H1 (cell line): ENCODE measurements around the gene DYNC1I1. TPM values are rescaled to one million over a fixed set of nuclear protein-coding genes. Genes with fewer than 3 reads are reported as not detected.

Experiments used
- CTCF ChIA-PET: fragments of 300-600 bp; sonication (Branson Sonifier 250); formaldehyde crosslinking; loops from one replicate; lab custom pipeline; 2021; ENCODE audit not compliant: partially characterized antibody; lab: Charles Lee
- POLR2A ChIA-PET: fragments of 300-600 bp; sonication (Branson Sonifier 250); formaldehyde crosslinking; loops from one replicate; lab custom pipeline; 2021; ENCODE audit warnings: inconsistent platforms; ENCODE audit not compliant: partially characterized antibody; lab: Charles Lee
- DNase-seq, 2 experiments: peaks; one replicate each; pipeline versions ENCODE4 v3.0.0 to v3.0.0-alpha.2; 2010 to 2022; ENCODE audit warnings: low spot score in 2 of 2, low read depth in 1 of 2, mixed read lengths in 1 of 2
- FAIRE-seq: peaks from 2 replicates; lab custom pipeline; 2011; peaks lifted over from hg19 to GRCh38; lab: Jason Lieb, UNC
- H2AFZ ChIP-seq: 2 replicates; pipeline ENCODE4 v1.8.1; 2012; ENCODE audit warnings: low read length, inconsistent platforms
- H2AK5ac ChIP-seq: 2 replicates; pipeline ENCODE4 v1.6.1; 2013; ENCODE audit warnings: low read depth, low read length
- H2BK120ac ChIP-seq: replicated peaks from 2 replicates; pipeline ENCODE3; 2013; ENCODE audit warnings: low read depth, low read length, inconsistent platforms
- H2BK12ac ChIP-seq: 2 replicates; pipeline ENCODE4 v1.6.1; 2013; ENCODE audit warnings: low read depth, low read length
- H2BK15ac ChIP-seq: 2 replicates; pipeline ENCODE4 v1.6.1; 2013; ENCODE audit warnings: low read length
- H2BK20ac ChIP-seq: 2 replicates; pipeline ENCODE4 v1.6.1; 2013; ENCODE audit warnings: low read length
- H2BK5ac ChIP-seq: 2 replicates; pipeline ENCODE4 v1.6.1; 2013; ENCODE audit warnings: low read depth, low read length
- H3K14ac ChIP-seq: 2 replicates; pipeline ENCODE4 v1.6.1; 2013; ENCODE audit warnings: inconsistent platforms; ENCODE audit not compliant: insufficient read length
- H3K18ac ChIP-seq: 2 replicates; pipeline ENCODE4 v1.6.1; 2013; ENCODE audit warnings: low read length; ENCODE audit errors: extremely low read depth
- H3K23ac ChIP-seq: 2 replicates; pipeline ENCODE4 v1.6.1; 2013; ENCODE audit warnings: inconsistent platforms; ENCODE audit not compliant: insufficient read length
- H3K23me2 ChIP-seq: 2 replicates; pipeline ENCODE4 v1.6.1; 2013; ENCODE audit warnings: low read depth, low read length
- H3K27ac ChIP-seq: 2 replicates; pipeline ENCODE4 v1.6.1; 2011; ENCODE audit warnings: low read depth, low read length, inconsistent platforms
- H3K27me3 ChIP-seq, 4 experiments: replicated peaks in 1 of 4; 1 replicate in 1 of 4; 2 replicates in 3 of 4; pipeline versions ENCODE4 v1.6.1 to v1.8.1; 2011 to 2013; ENCODE audit warnings: low read length in 3 of 4, mild to moderate bottlenecking in 3 of 4, inconsistent platforms in 2 of 4, mixed read lengths in 2 of 4, moderate library complexity in 1 of 4; ENCODE audit not compliant: control insufficient read depth in 3 of 4, insufficient read depth in 3 of 4; ENCODE audit errors: extremely low read depth in 1 of 4
- H3K36me3 ChIP-seq, 4 experiments: 2 replicates each; pipeline versions ENCODE4 v1.6.1 to v1.8.1; 2011 to 2013; ENCODE audit warnings: mild to moderate bottlenecking in 4 of 4, low read length in 3 of 4, moderate library complexity in 2 of 4, control low read depth in 1 of 4, inconsistent platforms in 1 of 4; ENCODE audit not compliant: insufficient read depth in 4 of 4, control insufficient read depth in 2 of 4
- H3K4ac ChIP-seq: replicated peaks from 2 replicates; pipeline ENCODE3; 2013; ENCODE audit warnings: low read length, low read depth, mixed read lengths, inconsistent platforms; ENCODE audit not compliant: insufficient read length
- H3K4me1 ChIP-seq, 4 experiments: replicated peaks in 1 of 4; 1 replicate in 1 of 4; 2 replicates in 3 of 4; pipeline versions ENCODE4 v1.6.1 to v1.8.1; 2011 to 2013; ENCODE audit warnings: low read length in 3 of 4, inconsistent platforms in 2 of 4, mixed read lengths in 1 of 4; ENCODE audit not compliant: insufficient read depth in 4 of 4, control insufficient read depth in 3 of 4
- H3K4me2 ChIP-seq, 2 experiments: 2 replicates each; pipeline versions ENCODE4 v1.6.1 to v1.8.1; 2011 to 2013; ENCODE audit warnings: low read depth in 2 of 2, low read length in 2 of 2, control low read depth in 1 of 2, inconsistent platforms in 1 of 2, mild to moderate bottlenecking in 1 of 2; ENCODE audit not compliant: insufficient read depth in 1 of 2
- H3K4me3 ChIP-seq, 4 experiments: fragments of 200-600, 300-600 bp in 1 of 4; sonication (generic), shearing (Covaris generic), sonication (Bioruptor Twin) in 1 of 4; 2 replicates each; pipeline versions ENCODE4 v1.5.1 to v1.8.1; 2011 to 2016; ENCODE audit warnings: low read length in 4 of 4, low read depth in 3 of 4, control low read depth in 2 of 4, inconsistent platforms in 2 of 4, mild to moderate bottlenecking in 2 of 4, mixed read lengths in 1 of 4, moderate library complexity in 1 of 4; ENCODE audit not compliant: insufficient read depth in 2 of 4; ENCODE audit errors: extremely low read depth in 1 of 4
- H3K56ac ChIP-seq: replicated peaks from 2 replicates; pipeline ENCODE3; 2013; ENCODE audit warnings: low read depth, mild to moderate bottlenecking, mixed read lengths, low read length, inconsistent platforms; ENCODE audit not compliant: insufficient read length
- H3K79me1 ChIP-seq: 2 replicates; pipeline ENCODE4 v1.6.1; 2013; ENCODE audit warnings: low read depth, low read length, control low read depth
- H3K79me2 ChIP-seq, 2 experiments: 2 replicates each; pipeline versions ENCODE4 v1.6.1 to v1.8.1; 2012 to 2013; ENCODE audit warnings: low read length in 2 of 2, mild to moderate bottlenecking in 2 of 2, inconsistent platforms in 1 of 2; ENCODE audit not compliant: insufficient read depth in 2 of 2, control insufficient read depth in 1 of 2
- H3K9ac ChIP-seq, 4 experiments: replicated peaks in 1 of 4; 1 replicate in 1 of 4; 2 replicates in 3 of 4; pipeline versions ENCODE4 v1.6.1 to v1.8.1; 2011 to 2013; ENCODE audit warnings: low read depth in 3 of 4, low read length in 3 of 4, control low read depth in 2 of 4, mild to moderate bottlenecking in 2 of 4, moderate library complexity in 2 of 4, inconsistent platforms in 1 of 4; ENCODE audit errors: extremely low read depth in 1 of 4
- H3K9me3 ChIP-seq, 2 experiments: 2 replicates each; pipeline versions ENCODE4 v1.6.1 to v1.8.1; 2012 to 2013; ENCODE audit warnings: mild to moderate bottlenecking in 2 of 2, moderate library complexity in 2 of 2, control low read depth in 1 of 2, inconsistent platforms in 1 of 2, low read depth in 1 of 2, low read length in 1 of 2, mixed read lengths in 1 of 2; ENCODE audit not compliant: insufficient read depth in 2 of 2
- H4K20me1 ChIP-seq, 2 experiments: replicated peaks in 1 of 2; 2 replicates each; pipeline versions ENCODE3 to v1.8.1; 2011 to 2013; ENCODE audit warnings: inconsistent platforms in 2 of 2, low read length in 2 of 2, mild to moderate bottlenecking in 1 of 2; ENCODE audit not compliant: insufficient read depth in 2 of 2, control insufficient read depth in 1 of 2
- H4K5ac ChIP-seq: 2 replicates; pipeline ENCODE4 v1.6.1; 2013; ENCODE audit warnings: low read length, low read depth, mixed read lengths, inconsistent platforms; ENCODE audit not compliant: insufficient read length
- H4K8ac ChIP-seq: 2 replicates; pipeline ENCODE4 v1.8.0; 2013; ENCODE audit warnings: mild to moderate bottlenecking, moderate library complexity, low read length, inconsistent platforms; ENCODE audit not compliant: insufficient read depth; ENCODE audit errors: extremely low read depth
- H4K91ac ChIP-seq: replicated peaks from 2 replicates; pipeline ENCODE3; 2013; ENCODE audit warnings: low read length, mixed read lengths, inconsistent platforms; ENCODE audit not compliant: insufficient read length
- BCL11A ChIP-seq, 2 experiments: IDR thresholded peaks; one replicate each; pipeline ENCODE4 v1.6.1; 2011; ENCODE audit warnings: low read depth in 2 of 2, low read length in 2 of 2, mild to moderate bottlenecking in 2 of 2
- EP300 ChIP-seq, 2 experiments: IDR thresholded peaks; 1 replicate in 1 of 2; 2 replicates in 1 of 2; pipeline ENCODE4 v1.6.1; 2011 to 2012; ENCODE audit warnings: low read depth in 2 of 2, low read length in 2 of 2, mild to moderate bottlenecking in 2 of 2, borderline replicate concordance in 1 of 2, inconsistent platforms in 1 of 2, moderate library complexity in 1 of 2
- EZH2 ChIP-seq: fragments of 200-600 bp; sonication (generic); IDR thresholded peaks from 2 replicates; pipeline ENCODE4 v1.7.1; 2012; ENCODE audit warnings: low read depth, mild to moderate bottlenecking, moderate library complexity, low read length, inconsistent platforms; ENCODE audit not compliant: severe bottlenecking
- GABPA ChIP-seq: IDR thresholded peaks from 2 replicates; pipeline ENCODE4 v1.6.1; 2011; ENCODE audit warnings: mild to moderate bottlenecking, low read length, moderate library complexity, borderline replicate concordance; ENCODE audit not compliant: insufficient read depth
- MAX ChIP-seq: IDR thresholded peaks from 2 replicates; pipeline ENCODE4 v1.6.1; 2012; ENCODE audit warnings: inconsistent platforms
- POLR2AphosphoS5 ChIP-seq: IDR thresholded peaks from 2 replicates; pipeline ENCODE4 v1.6.1; 2011; ENCODE audit warnings: low read depth, low read length
- POU5F1 ChIP-seq: IDR thresholded peaks from 2 replicates; pipeline ENCODE4 v1.6.1; 2011; ENCODE audit warnings: low read depth, mild to moderate bottlenecking, low read length, moderate library complexity
- RAD21 ChIP-seq, 2 experiments: IDR thresholded peaks in 1 of 2; conservative IDR thresholded peaks in 1 of 2; 2 replicates each; pipeline ENCODE4 v1.6.1; 2011; ENCODE audit warnings: low read depth in 2 of 2, low read length in 2 of 2, improper control_type of control experiment in 1 of 2, inconsistent platforms in 1 of 2, mild to moderate bottlenecking in 1 of 2, moderate library complexity in 1 of 2
- SIRT6 ChIP-seq: IDR thresholded peaks from one replicate; pipeline ENCODE4 v1.7.1; 2012; ENCODE audit warnings: low read length, inconsistent platforms
- SP2 ChIP-seq: IDR thresholded peaks from 2 replicates; pipeline ENCODE4 v1.6.1; 2012; ENCODE audit warnings: mild to moderate bottlenecking, low read length, inconsistent platforms
- SP4 ChIP-seq: IDR thresholded peaks from 2 replicates; pipeline ENCODE4 v1.6.1; 2012; ENCODE audit warnings: low read length, inconsistent platforms
- TAF1 ChIP-seq: IDR thresholded peaks from 2 replicates; pipeline ENCODE4 v1.6.1; 2011; ENCODE audit warnings: mild to moderate bottlenecking, low read depth, low read length
- YY1 ChIP-seq: IDR thresholded peaks from 2 replicates; pipeline ENCODE4 v1.6.1; 2011; ENCODE audit warnings: low read depth, mild to moderate bottlenecking, low read length
- WGBS, 2 experiments: shearing (Covaris generic) in 1 of 2; methylation state at CpG; one replicate each; pipeline versions ENCODE4 v1.1.6 to v1.1.7; 2013 to 2015; ENCODE audit warnings: low lambda C conversion rate in 2 of 2, mixed read lengths in 2 of 2, inconsistent platforms in 1 of 2, low coverage in 1 of 2, missing lambda C conversion rate in 1 of 2; ENCODE audit not compliant: insufficient replicate concordance in 2 of 2, insufficient coverage in 1 of 2, insufficient read length in 1 of 2; ENCODE audit errors: extremely low coverage in 1 of 2, missing lambda C conversion rate in 1 of 2; 5-methylcytosine and 5-hydroxymethylcytosine counted together
- polyA plus RNA-seq, 7 experiments: library from polyadenylated mRNA; depleted of rRNA in 3 of 7; stranded (reverse) in 5 of 7; unstranded in 2 of 7; fragments of >200 nt in 5 of 7; fragments of 200-250 nt in 2 of 7; gene quantifications; 1 replicate in 5 of 7; 2 replicates in 1 of 7; 4 replicates in 1 of 7; pipeline versions ENCODE4 v1.2.1 to v1.2.3, GENCODE V29; 2011 to 2013; ENCODE audit warnings: missing spikeins in 2 of 7, mixed read lengths in 2 of 7
- total RNA-seq: library from RNA; stranded (reverse); fragmentation: NEBNext Ultra II Directional; extraction: Animal tissue kit (Norgen Biotek cat#: 25700); gene quantifications from 2 replicates; pipeline ENCODE4 v1.2.1, GENCODE V29; 2021

The DYNC1I1 gene
- total and polyA plus RNA-seq, 2 of the 8 experiments (the other 6 are each of a cell fraction or from before 2014, with no cell fraction given) = 0.45 to 0.58 TPM

GRCh38 chr7:95737828-95738505 is 34.4 kb upstream of the DYNC1I1 start:
- Histone ChIP-seq H3K27ac (no peak overlapping the region), H3K14ac (no peak overlapping the region), H3K23ac (no peak overlapping the region), H3K4ac (no peak overlapping the region), H3K79me2 (no peaks in the 10 kb centered on the region), H3K27me3 (no peaks in the 10 kb centered on the region), H3K4me1 (no peaks in the 10 kb centered on the region), H2AFZ (no peak overlapping the region), H4K5ac (no peak overlapping the region), H4K8ac (no peak overlapping the region), H3K9ac (no peak overlapping the region), H3K23me2 (no peaks in the 10 kb centered on the region), H2BK5ac (no peak overlapping the region), H3K79me1 (no peaks in the 10 kb centered on the region), H2BK20ac (no peak overlapping the region), H3K9me3 (no peaks in the 10 kb centered on the region), H2BK15ac (no peak overlapping the region), H4K91ac (no peak overlapping the region), H3K56ac (no peak overlapping the region), H4K20me1 (no peaks in the 10 kb centered on the region), H3K4me3 (no peak overlapping the region), H3K4me2 (no peak overlapping the region), H3K36me3 (no peaks in the 10 kb centered on the region), H3K18ac (no peak overlapping the region), H2BK12ac (no peak overlapping the region), H2AK5ac (no peak overlapping the region), H2BK120ac (no peak overlapping the region)
- DNase-seq (no peak), FAIRE-seq (no peak)
- CTCF ChIA-PET = interaction anchor here (0.5 to 2.7 kb wide), 7 partner anchors 13 to 1936 kb away, joined by 3 to 17 read pairs (median 5); no protein-coding TSS in a partner anchor
- POLR2A ChIA-PET = interaction anchor here (1.1 kb wide), 1 partner anchor 13 kb away, joined by 3 read pairs; no protein-coding TSS in a partner anchor
- 87% methylated on average over 3 of the region's 3 CpGs; no CpG with 5 or more reads in 1 of the 2 experiments for WGBS, 2 experiments
- TF ChIP-seq BCL11A (IDR thresholded peaks at IDR 0.05; ENCODE audit: low read depth in 2 of 2, low read length in 2 of 2) (no peak), SP4 (no peak), POLR2AphosphoS5 (no peak), EP300 (IDR thresholded peaks at IDR 0.05; ENCODE audit: borderline replicate concordance in 1 of 2, low read depth in 2 of 2, low read length in 2 of 2) (no peak), POU5F1 (no peak), EZH2 (no peak), GABPA (no peak), RAD21 (IDR thresholded peaks at IDR 0.05 in 1 of 2, conservative IDR thresholded peaks at IDR 0.05 in 1 of 2; ENCODE audit: low read depth in 2 of 2, low read length in 2 of 2) (no peak), TAF1 (no peak), SIRT6 (no peak), MAX (no peak), SP2 (no peak), YY1 (no peak)
